H9 (cell line): Measurements from ENCODE around the gene AIPL1. TPM values are rescaled to one million over a fixed set of nuclear protein-coding genes. Genes with fewer than 3 reads are reported as not detected.

Source experiments
- DNase-seq: peaks from one replicate; pipeline ENCODE4 v3.0.0-alpha.2; 2017
- H2AFZ ChIP-seq: one replicate; pipeline ENCODE4 v1.6.1; 2013; ENCODE audit warnings: mild to moderate bottlenecking, low read length, control low read depth, moderate library complexity
- H2AK5ac ChIP-seq: 2 replicates; pipeline ENCODE4 v1.6.1; 2013; ENCODE audit warnings: low read length, control low read depth, mixed read lengths; ENCODE audit not compliant: insufficient read length
- H2BK120ac ChIP-seq: one replicate; pipeline ENCODE4 v1.6.1; 2013; ENCODE audit warnings: low read depth, mild to moderate bottlenecking, low read length, control low read depth, inconsistent platforms; ENCODE audit not compliant: poor library complexity, severe bottlenecking
- H2BK12ac ChIP-seq: 2 replicates; pipeline ENCODE4 v1.6.1; 2013; ENCODE audit warnings: low read length, control low read depth, mixed read lengths, low read depth; ENCODE audit not compliant: insufficient read length
- H2BK15ac ChIP-seq: 2 replicates; pipeline ENCODE4 v1.6.1; 2013; ENCODE audit warnings: low read depth, low read length, control low read depth
- H2BK20ac ChIP-seq: one replicate; pipeline ENCODE4 v1.6.1; 2013; ENCODE audit warnings: low read depth, mild to moderate bottlenecking, low read length, control low read depth, inconsistent platforms; ENCODE audit not compliant: poor library complexity, severe bottlenecking
- H2BK5ac ChIP-seq: 2 replicates; pipeline ENCODE4 v1.6.1; 2013; ENCODE audit warnings: low read length, control low read depth, mixed read lengths; ENCODE audit not compliant: insufficient read length
- H3K14ac ChIP-seq: 2 replicates; pipeline ENCODE4 v1.6.1; 2013; ENCODE audit warnings: low read length, control low read depth; ENCODE audit not compliant: insufficient read depth
- H3K18ac ChIP-seq: 2 replicates; pipeline ENCODE4 v1.6.1; 2013; ENCODE audit warnings: low read depth, mild to moderate bottlenecking, mixed read lengths, low read length, control low read depth; ENCODE audit not compliant: insufficient read length
- H3K23ac ChIP-seq: 2 replicates; pipeline ENCODE4 v1.6.1; 2013; ENCODE audit warnings: low read length, control low read depth, mixed read lengths, low read depth; ENCODE audit not compliant: insufficient read length
- H3K23me2 ChIP-seq: 2 replicates; pipeline ENCODE4 v1.6.1; 2013; ENCODE audit warnings: low read depth, mild to moderate bottlenecking, mixed read lengths, low read length, control low read depth; ENCODE audit not compliant: insufficient read length, poor library complexity, severe bottlenecking
- H3K27ac ChIP-seq: 2 replicates; pipeline ENCODE4 v1.5.1; 2013; ENCODE audit warnings: low read length, control low read depth, mixed read lengths, low read depth; ENCODE audit not compliant: insufficient read length
- H3K27me3 ChIP-seq: 2 replicates; pipeline ENCODE4 v1.6.1; 2013; ENCODE audit warnings: low read length, control low read depth, inconsistent platforms; ENCODE audit not compliant: insufficient read depth
- H3K4ac ChIP-seq: 2 replicates; pipeline ENCODE4 v1.6.1; 2013; ENCODE audit warnings: low read depth, mild to moderate bottlenecking, control low read depth, inconsistent platforms, low read length, moderate library complexity
- H3K4me1 ChIP-seq: 2 replicates; pipeline ENCODE4 v1.6.1; 2013; ENCODE audit warnings: low read length, control low read depth, inconsistent platforms; ENCODE audit not compliant: insufficient read depth
- H3K4me2 ChIP-seq: 2 replicates; pipeline ENCODE4 v1.6.1; 2013; ENCODE audit warnings: low read length, control low read depth, mixed read lengths; ENCODE audit not compliant: insufficient read length, insufficient read depth
- H3K56ac ChIP-seq: 2 replicates; pipeline ENCODE4 v1.6.1; 2013; ENCODE audit warnings: low read depth, mild to moderate bottlenecking, mixed read lengths, low read length, control low read depth; ENCODE audit not compliant: insufficient read length
- H3K79me1 ChIP-seq: 2 replicates; pipeline ENCODE4 v1.6.1; 2013; ENCODE audit warnings: low read depth, mild to moderate bottlenecking, moderate library complexity, low read length, control low read depth, inconsistent platforms; ENCODE audit not compliant: insufficient read depth, poor library complexity, severe bottlenecking
- H3K79me2 ChIP-seq: 2 replicates; pipeline ENCODE4 v1.6.1; 2013; ENCODE audit warnings: low read length, control low read depth, inconsistent platforms; ENCODE audit not compliant: insufficient read depth
- H3K9ac ChIP-seq: 2 replicates; pipeline ENCODE4 v1.6.1; 2013; ENCODE audit warnings: low read length, control low read depth, mixed read lengths; ENCODE audit not compliant: insufficient read length; ENCODE audit errors: extremely low read depth
- H3K9me3 ChIP-seq: one replicate; pipeline ENCODE4 v1.6.1; 2013; ENCODE audit warnings: low read depth, low read length, inconsistent platforms; ENCODE audit not compliant: control insufficient read depth
- H3T11ph ChIP-seq: one replicate; pipeline ENCODE4 v1.6.1; 2013; ENCODE audit warnings: mild to moderate bottlenecking, low read length, control low read depth, inconsistent platforms
- H4K20me1 ChIP-seq: one replicate; pipeline ENCODE4 v1.6.1; 2013; ENCODE audit not compliant: control insufficient read depth, insufficient read length, insufficient read depth
- H4K5ac ChIP-seq: 2 replicates; pipeline ENCODE4 v1.6.1; 2013; ENCODE audit warnings: low read depth, mild to moderate bottlenecking, mixed read lengths, low read length, control low read depth; ENCODE audit not compliant: insufficient read length
- H4K8ac ChIP-seq: replicated peaks from 2 replicates; pipeline ENCODE4 v1.6.1; 2013; ENCODE audit warnings: low read length, control low read depth, mixed read lengths, low read depth; ENCODE audit not compliant: insufficient read length
- H4K91ac ChIP-seq: 2 replicates; pipeline ENCODE4 v1.6.1; 2013; ENCODE audit warnings: low read depth, mild to moderate bottlenecking, moderate library complexity, mixed read lengths, low read length, control low read depth; ENCODE audit not compliant: insufficient read length
- H3K27ac Mint-ChIP-seq, 3 experiments: 2 replicates in 2 of 3; 3 replicates in 1 of 3; pipeline ENCODE4 v1.8.0; 2020 to 2021; ENCODE audit warnings: mixed read lengths in 3 of 3, mild to moderate bottlenecking in 1 of 3, moderate library complexity in 1 of 3
- H3K27me3 Mint-ChIP-seq: 2 replicates; pipeline ENCODE4 v1.8.0; 2021; ENCODE audit warnings: low read depth, mild to moderate bottlenecking, moderate library complexity, mixed read lengths
- H3K36me3 Mint-ChIP-seq, 3 experiments: 2 replicates in 2 of 3; 3 replicates in 1 of 3; pipeline ENCODE4 v1.8.0; 2020 to 2021; ENCODE audit warnings: low read depth in 3 of 3, mixed read lengths in 3 of 3; ENCODE audit not compliant: insufficient read depth in 1 of 3
- H3K4me1 Mint-ChIP-seq, 2 experiments: 2 replicates each; pipeline ENCODE4 v1.8.0; 2020; ENCODE audit warnings: mixed read lengths in 2 of 2
- H3K4me3 Mint-ChIP-seq, 2 experiments: 2 replicates in 1 of 2; 3 replicates in 1 of 2; pipeline ENCODE4 v1.8.0; 2020 to 2021; ENCODE audit warnings: mild to moderate bottlenecking in 2 of 2, mixed read lengths in 2 of 2, moderate library complexity in 1 of 2
- H3K9me3 Mint-ChIP-seq, 2 experiments: 2 replicates in 1 of 2; 3 replicates in 1 of 2; pipeline ENCODE4 v1.8.0; 2020; ENCODE audit warnings: mild to moderate bottlenecking in 2 of 2, mixed read lengths in 2 of 2, moderate library complexity in 1 of 2
- CTCF ChIP-seq: fragments of 200-600 bp; sonication (generic); conservative IDR thresholded peaks from 3 replicates; pipeline ENCODE4 v1.8.0; 2021; ENCODE audit warnings: antibody characterized with exemption, mild to moderate bottlenecking
- WGBS: extraction: QIAGEN DNeasy Blood & Tissue Kit; methylation state at CpG from one replicate; pipeline ENCODE4 v1.1.7; 2013; ENCODE audit warnings: missing lambda C conversion rate, low lambda C conversion rate, mixed read lengths; ENCODE audit not compliant: insufficient read length; ENCODE audit errors: extremely low coverage; 5-methylcytosine and 5-hydroxymethylcytosine counted together
- total RNA-seq: library from RNA; stranded (reverse); gene quantifications from 2 replicates; pipeline ENCODE4 v1.2.1, GENCODE V29; 2021

AIPL1 gene
- total RNA-seq, 1 experiment from 2014 or later = 0.57 TPM

GRCh38 chr17:6426356-6427101 lies 8.4 kb downstream of the AIPL1 start:
- Mint-ChIP-seq H3K36me3 (peaks cover 9 to 16% (median 11%) of the 10 kb centered on the region in 3 experiments; a peak in 6 of 7 replicates), H3K9me3 (peaks cover 12 to 14% of the 10 kb centered on the region in 2 experiments), H3K27ac (no peak overlapping the region), H3K27me3 (peaks cover 4% of the 10 kb centered on the region), H3K4me3 (no peak overlapping the region), H3K4me1 (peaks cover 2 to 10% of the 10 kb centered on the region in 2 experiments)
- no peak overlapping the region for H3T11ph ChIP-seq
- no peaks in the 10 kb centered on the region for H3K4me1 ChIP-seq
- no peak overlapping the region for H2BK20ac ChIP-seq
- H3K14ac ChIP-seq = no peak overlapping the region
- H4K91ac ChIP-seq = no peak overlapping the region
- no CpG with 5 or more reads among the region's 25 CpGs for WGBS
- H3K27me3 ChIP-seq = no peaks in the 10 kb centered on the region
- no peaks in the 10 kb centered on the region for H3K79me2 ChIP-seq
- H2AFZ ChIP-seq = no peak overlapping the region
- DNase-seq = no peak
- no peaks in the 10 kb centered on the region for H3K9me3 ChIP-seq
- H2BK120ac ChIP-seq = no peak overlapping the region
- no peak overlapping the region for H3K4me2 ChIP-seq
- no peak overlapping the region for H3K23ac ChIP-seq
- H3K56ac ChIP-seq = no peak overlapping the region
- TF ChIP-seq CTCF = no peak
- no peak overlapping the region for H2BK15ac ChIP-seq
- H2AK5ac ChIP-seq = no peak overlapping the region
- no peak overlapping the region for H3K18ac ChIP-seq
- no peaks in the 10 kb centered on the region for H4K20me1 ChIP-seq
- no peak overlapping the region for H3K4ac ChIP-seq
- H3K27ac ChIP-seq = no peak overlapping the region
- no peak overlapping the region for H4K5ac ChIP-seq
- H3K9ac ChIP-seq = no peak overlapping the region
- H3K23me2 ChIP-seq = no peaks in the 10 kb centered on the region
- H2BK12ac ChIP-seq = no peak overlapping the region
- H4K8ac ChIP-seq = no peak overlapping the region
- no peaks in the 10 kb centered on the region for H3K79me1 ChIP-seq
- H2BK5ac ChIP-seq = no peak overlapping the region
